Activated CD4-positive, CD25-positive, alpha-beta regulatory T cell treated with anti-CD3 and anti-CD28 coated beads, Interleukin-2, amount 50 U/mL, for 16 hours (primary cell): ENCODE data around the gene BAZ2B.

ENCODE experiments used
- DNase-seq: peaks from one replicate; pipeline ENCODE4 v3.0.0-alpha.2; 2020; ENCODE audit warnings: low read depth, low spot score

The BAZ2B gene

DNA sequence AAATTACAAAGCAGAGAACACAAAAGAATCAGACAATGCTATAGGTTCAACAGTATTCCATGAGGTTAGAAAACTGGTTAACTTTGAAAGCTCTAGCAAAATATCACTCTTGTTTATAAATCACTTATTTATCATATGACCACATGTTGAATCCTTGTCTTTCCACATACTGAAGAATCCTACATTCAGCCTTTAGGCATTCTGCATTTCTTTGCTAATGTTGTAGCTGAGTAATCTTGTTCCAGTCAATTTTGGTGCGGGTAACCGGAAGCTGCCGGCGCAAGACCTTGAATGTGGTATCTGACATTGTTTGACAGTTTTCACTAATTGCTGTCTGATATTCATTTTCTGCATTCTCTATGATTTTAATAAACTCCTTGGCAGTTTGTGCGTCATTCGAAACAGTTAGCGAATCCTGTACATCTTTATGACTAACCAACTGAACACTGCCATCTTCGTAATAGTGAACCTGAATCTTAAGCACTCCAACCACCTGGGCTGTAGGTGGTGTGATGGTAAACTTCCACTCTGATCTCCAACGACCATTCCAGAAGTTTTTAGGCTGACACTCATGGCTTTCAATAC lies 154.1 kb downstream of the BAZ2B start:
- DNase-seq, result no peak

DNA sequence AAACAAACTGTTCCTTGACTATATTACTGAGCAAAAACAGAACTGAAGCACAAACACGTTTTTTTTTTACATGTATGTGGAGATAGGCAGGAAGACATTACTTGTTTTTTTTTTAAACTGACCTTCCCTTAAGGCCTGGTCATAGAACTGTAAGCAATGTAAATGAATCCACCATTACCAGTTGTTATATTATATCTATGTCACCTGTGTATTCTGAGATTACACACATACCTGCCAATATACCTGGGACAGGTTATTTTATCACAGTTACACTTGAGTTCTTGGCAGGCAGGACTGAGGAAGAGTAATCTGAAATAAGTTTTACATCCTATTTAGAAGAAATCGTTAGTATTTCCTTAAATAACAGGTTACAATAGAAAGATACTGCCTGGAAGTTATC lies 155.3 kb downstream of the BAZ2B start:
- DNase-seq, result no peak

DNA sequence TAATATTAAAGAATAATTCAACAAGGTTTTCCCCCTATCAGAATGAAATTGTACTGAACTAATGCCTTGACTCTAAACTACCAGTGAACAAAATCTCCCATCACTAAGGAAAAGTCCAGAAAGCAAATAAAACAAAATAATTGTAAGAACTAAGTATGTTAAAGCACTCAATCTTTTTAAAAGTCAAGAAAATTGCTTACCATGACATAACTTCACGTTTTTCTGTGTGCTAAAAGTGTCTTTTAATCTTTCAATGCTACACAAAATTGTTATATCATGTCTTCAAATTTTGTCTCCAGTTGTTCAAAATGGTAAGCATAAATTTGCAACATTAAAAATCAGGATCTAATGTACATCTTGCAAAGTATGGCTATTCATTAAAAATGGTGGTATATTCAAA lies 156.1 kb downstream of the BAZ2B start:
- no peak for DNase-seq

DNA sequence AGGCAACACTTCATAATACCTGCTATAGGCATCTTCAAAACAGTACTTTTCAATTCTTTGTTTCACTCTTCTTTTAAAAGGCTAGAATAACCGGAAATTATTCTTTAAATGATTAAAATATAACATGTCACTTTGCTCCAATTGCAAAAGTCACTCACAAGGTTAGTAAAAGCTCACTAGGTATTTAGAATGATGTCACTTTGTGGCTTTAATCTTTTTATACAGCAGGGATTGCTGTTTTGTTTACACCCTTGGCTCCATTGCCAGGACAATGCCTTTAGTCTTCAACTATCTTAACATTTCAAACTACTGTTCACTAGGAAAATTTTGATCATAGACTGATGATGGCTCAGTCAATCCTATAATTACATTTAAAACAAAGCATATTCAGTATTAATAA lies 157.1 kb downstream of the BAZ2B start:
- no peak for DNase-seq

DNA sequence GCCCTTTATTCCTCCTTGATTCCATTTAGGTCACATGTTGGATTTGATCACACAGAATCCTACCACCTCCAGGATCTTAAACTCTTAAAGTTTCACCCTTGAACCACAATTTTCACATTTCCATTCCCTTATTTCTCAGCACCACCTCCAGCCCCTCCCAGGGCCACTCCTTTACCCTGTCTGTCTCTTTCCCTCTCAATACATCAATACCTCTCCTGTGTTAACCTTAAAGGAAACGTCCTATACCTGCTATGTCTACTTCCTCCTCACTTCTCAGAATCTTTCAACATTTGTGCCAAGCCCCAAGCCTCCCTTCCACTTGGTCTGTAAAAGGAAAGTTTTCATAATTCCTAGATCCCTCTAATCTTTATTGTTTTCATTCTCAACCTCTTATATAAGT lies 158.8 kb downstream of the BAZ2B start:
- no peak for DNase-seq

DNA sequence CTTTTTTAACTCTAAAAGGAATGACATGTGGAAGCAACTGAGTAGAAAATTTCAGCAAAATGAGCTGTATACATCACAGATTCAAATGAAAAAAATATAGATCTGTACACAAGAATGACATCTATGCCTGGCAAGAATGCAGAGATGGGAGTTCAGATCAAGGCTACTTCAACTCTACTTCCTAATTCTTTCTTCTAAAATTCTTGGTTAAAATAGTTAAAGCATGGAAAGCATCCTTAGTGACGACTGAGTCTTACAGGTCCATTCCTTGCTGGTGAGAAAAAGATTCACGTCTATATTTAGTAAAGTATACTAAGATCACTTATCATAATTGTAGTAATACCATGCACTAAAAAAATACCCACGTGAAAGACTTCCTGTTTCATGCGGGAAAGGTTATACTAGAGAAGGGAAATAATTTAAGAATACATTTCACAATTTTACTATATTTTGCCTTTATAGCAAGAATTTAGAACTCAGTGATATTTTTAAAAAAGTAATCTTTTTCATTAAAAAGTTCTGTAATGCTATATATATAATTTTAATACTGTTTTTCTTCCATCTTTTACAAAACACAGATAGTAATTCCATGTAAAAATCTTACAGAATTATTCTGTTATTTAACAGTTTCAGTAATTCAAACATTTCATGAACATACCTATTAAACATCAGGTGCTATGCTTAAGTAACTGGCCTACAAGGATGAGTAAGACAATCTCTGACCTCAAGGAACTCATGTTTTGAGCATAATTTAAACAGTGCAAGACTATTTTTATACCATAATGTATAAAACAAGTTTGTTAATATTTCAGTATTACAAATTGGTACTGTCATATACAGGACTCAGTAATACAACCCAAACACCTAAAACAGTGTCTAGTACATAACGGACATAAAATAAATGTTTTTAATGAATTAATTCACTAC lies 159.6 kb downstream of the BAZ2B start:
- DNase-seq, result no peak

DNA sequence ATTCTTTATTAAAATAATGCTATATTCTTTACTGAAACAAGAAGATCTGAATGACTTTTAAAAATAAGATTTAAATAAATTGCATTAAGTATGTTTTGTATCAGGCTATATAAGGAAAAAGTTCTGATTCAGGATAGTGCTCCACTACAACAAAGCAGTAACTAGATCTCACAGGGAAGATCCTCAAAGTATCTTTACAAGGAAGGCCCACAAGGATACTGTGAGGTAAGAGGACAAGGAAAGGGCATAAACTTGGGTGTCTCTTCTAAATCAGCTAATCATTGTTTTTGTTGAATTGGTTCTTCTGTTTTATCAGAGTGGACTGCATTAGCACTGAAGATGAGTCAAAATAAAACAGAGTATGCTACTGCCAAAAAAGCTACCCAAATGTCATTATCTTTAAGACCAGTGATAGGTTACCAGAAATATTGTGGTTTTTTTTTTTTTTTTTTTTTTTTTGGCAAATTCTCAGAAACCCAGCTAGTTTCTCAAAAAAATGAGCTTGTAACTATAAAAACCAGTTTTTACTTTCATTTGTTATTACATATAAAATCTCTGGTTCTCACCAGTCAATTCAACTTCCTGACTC lies 160.9 kb downstream of the BAZ2B start:
- DNase-seq, result no peak

DNA sequence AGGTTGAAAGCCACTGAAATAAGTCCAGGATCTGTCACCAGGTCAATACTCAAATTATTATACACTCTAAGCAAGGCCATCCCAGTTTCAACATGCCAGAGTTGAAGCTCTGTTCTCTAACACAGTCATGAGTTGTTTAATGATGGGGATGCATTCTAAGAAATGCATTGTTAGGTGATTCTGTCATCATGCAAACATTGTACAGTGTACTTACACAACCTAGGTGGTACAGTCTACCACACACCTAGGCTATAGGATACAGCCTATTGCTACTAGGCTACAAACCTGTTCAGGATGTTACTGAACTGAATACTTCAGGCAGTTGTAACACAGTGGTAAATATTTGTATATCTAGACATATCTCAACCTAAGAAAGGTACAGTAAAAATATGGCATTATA lies 162.2 kb downstream of the BAZ2B start:
- no peak for DNase-seq

DNA sequence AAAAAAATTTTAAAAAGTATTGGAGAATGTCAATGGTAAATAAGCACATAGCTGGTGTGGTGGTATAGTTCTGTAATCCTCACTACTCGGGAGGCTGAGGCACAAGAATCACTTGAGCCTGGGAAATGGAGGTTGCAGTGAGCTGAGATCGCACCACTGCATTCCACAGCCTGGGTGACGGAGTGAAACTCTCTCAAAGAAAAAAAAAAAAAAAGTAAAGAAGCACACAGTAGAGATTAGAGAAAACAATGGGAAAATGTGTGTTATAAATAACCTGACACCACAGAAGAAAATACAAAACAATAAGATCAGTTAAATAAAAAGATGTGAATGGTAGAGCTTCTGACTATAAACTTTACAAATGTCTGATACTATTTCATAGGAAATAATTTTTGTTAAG lies 166.2 kb downstream of the BAZ2B start:
- DNase-seq, result no peak

DNA sequence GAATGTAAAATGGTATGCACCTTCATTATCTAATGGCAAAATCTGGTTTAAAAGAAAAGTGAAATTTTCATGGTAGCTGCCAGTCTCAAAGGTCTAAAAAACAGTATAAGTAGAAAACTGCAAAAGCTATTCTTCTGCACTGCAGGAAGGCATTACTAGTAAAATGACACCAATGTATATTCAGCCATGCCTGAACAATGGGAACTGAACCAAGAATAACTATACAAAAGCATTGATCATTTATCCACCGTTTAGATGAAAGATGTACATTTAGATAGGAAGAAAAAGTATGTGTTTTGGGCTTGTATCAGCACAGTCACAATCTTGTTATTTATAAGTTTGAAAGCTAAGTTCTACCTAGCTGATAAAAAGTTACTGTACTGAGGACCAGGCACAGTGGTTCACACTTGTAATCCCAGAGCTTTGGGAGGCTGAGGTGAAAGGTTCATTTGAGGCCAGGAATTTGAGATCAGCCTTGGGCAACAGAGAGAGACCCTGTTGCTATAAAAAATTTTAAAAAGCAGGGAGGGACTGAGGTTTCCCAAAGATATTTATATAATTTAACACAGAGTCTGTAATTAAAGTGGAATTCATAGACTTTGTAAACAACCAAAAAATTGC lies 166.7 kb downstream of the BAZ2B start:
- DNase-seq, result no peak

DNA sequence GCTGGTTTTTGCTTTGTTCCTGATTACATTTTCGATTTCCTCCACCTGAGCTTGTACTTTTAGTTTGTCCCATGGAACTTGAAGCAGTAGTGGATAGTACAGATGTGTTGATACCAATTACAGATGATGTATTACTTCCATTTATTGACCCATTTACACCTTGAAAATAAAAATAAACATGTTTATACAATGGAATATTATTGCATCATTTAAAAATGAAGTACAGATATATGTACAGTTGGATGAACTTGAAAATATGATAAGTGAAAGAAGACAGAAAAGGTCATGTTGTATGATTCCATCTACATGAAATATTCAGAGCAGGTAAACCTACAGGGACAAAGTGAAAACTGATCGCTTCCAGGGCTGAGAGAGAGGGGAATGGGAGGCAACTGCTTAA lies 169.5 kb downstream of the BAZ2B start:
- no peak for DNase-seq

DNA sequence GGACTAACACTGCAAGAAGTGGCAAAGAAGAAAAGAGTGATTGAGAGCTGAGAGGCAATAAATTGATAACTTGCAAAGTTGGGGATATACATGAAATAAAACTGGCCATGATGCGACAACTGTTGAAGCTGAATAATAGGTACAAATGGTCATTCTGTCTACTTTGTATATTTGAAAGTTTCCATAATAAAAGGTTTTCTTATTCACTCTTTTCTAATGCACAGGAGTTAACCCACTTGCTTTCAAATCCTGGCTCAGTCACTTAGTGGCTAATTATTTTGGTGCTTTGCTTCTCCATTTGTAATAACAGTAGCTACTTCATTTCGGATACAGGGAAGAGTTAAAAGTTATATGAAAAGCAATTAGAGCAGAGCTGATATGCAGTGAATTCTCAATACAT lies 170.1 kb downstream of the BAZ2B start:
- DNase-seq, result no peak

DNA sequence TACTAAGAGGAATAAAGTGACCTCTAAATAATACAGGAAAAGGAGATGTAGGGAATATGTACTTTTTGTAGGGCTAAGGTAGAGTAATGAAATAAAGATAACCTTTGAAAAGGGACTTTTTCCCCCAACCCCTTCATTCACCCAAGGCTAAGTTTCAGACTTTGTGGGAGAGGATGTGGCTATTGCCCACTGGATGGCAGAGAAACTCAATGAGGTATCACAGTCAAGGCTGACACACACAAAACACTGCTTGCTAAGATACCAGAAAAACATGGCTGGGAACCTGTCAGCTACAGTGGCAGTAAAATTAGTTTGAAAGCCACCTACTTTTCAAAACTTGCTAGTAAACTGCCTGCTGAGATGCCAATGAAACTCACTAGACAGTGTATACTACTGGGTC lies 171.0 kb downstream of the BAZ2B start:
- no peak for DNase-seq

DNA sequence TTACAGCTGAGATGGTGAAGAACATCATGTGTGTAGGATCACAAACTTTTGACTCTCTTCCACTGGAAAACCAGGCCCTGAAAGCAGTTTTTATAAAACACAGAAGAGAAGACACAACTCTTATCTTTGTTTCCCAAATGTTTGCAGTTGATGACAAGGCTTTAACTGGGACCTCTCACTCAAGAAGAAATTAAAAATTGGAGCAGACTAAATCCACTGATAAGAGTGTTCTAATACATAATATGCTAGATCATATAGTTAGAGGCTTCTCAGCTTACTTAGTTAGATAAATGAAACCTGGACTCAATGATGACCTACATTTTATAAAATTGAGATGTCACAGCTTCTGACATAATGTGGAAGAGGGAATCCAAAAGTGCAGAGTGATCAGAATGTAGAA lies 171.6 kb downstream of the BAZ2B start:
- DNase-seq, result no peak

DNA sequence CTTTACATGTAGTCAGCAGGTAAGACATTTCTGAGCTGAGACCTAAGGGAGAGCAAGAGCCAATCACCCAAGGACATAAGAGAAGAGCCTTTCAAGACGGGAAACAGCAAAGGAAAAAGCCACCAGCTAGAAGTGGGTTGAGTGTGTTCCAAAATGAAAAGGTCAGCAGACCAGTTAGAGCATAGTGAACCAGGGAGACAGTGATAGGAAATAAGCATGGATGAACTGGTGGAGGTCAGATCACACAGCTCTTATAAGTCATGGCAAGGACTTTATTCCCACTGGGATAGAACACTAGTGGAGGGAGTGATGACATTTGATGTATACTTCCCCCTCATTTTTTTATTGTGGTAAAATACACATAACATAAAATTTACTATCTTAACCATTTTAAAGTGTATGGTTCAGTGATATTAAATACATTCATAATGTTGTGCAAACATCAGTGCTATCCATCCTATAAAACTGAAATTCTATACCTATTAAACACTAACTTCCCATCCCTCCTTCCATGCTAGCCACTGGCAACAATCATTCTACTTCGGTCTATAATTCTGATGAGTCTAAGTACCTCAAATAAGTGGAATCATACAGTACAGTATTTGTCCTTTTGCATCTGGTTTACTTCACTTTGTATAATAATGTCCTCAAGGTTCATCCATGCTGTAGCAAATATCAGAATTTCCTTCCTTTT lies 174.0 kb downstream of the BAZ2B start:
- no peak for DNase-seq

DNA sequence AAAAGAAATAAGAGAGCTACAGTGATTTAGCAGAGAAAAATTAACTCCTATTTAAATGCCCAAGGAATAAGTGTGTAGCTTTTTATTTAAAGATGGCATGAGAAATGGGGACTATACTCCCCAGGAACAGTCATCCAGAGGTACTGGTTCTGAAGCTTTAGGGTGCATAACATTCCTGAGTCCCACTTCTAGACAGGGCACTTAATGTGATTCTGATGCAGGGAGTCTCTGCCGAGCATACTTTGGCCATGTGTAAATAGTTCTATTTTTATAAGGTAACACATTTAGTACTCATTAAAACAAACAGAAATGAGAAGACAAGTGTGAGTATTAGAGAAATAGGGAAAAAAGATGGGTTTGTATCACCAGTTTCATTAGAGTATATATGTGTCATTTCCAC lies 175.2 kb downstream of the BAZ2B start:
- DNase-seq, result no peak

DNA sequence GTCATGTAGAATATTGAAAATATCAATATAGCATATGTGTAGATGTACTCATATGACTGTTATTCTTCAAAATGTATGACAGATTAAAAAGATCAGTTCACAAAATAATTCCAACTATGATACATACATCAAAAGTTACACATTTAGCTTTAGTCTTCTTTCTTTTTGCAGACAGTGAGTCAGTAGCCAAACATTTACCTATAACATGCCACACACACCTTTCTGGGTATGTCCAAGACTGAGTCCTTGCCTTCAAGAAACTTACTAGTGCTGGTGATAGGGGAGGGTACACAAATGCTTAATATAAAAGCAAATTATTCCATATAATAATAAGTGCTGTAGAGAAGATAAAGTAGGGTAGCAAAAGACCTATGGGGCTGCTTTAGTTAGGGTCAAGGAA lies 176.9 kb downstream of the BAZ2B start:
- no peak for DNase-seq

DNA sequence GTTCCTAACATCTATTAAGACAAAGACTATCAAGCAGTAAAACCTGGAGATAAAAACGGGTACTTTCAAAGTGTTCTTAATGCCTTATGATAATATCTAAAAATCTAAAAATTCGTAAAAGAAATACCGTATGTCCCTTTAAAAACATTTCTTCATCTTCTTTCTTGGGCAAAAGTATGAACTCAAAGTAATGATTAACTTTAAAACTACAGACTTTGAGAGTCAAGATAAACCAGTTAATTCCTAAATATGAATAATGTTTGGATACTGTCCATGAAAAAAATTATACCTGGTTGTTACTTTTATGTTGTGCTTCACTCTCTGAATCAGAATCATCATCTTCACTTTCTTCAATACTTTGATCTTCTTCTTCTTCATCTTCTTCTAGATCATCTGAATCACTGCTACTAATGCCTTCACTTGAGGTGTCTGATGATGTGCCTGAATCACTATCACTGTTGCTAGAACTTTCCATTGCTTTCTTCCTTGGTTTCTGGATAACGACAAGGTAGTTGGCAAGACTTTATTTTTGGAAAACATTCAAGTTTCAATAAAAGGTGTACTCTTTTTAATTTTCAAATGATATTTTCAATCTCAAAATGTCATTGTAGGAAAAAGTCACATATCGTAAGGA lies 177.5 kb downstream of the BAZ2B start:
- DNase-seq, result no peak

DNA sequence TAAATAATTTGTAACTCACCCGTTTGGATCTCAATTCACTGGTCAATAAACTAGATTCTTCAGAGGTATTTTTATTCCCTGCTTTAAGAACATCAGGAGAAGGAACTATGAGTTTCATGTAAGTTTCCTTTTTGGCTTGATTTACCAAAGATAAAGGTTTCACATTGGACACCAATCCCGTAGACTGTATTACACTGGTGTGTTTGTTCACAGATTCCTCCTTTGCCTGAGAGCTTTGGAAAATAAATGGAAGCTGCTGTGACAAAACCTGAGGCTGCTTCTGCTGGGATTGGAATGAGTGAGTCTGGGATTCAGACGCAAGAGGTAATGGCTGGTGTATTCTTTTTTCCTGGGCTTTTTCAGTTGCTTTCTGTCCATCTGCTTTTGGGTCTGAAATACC lies 178.1 kb downstream of the BAZ2B start:
- no peak for DNase-seq

DNA sequence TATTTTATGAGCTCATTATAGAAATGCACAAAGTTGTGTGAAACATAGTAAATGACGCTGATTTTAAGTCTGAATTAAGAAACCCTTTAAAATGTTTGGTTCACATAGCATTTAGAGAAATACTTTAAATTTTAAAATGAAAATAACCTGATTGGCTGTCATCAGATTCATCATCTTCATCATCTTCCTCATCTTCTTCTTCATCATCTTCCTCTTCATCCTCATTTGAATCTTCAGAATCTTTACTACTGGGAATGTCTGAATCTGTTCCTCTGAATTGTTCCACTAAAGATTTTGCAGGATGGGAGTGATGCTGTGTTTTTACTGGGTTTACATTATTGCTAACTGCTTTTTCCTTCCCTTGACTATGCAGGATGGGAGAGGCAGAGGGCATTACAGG lies 183.7 kb downstream of the BAZ2B start:
- no peak for DNase-seq

DNA sequence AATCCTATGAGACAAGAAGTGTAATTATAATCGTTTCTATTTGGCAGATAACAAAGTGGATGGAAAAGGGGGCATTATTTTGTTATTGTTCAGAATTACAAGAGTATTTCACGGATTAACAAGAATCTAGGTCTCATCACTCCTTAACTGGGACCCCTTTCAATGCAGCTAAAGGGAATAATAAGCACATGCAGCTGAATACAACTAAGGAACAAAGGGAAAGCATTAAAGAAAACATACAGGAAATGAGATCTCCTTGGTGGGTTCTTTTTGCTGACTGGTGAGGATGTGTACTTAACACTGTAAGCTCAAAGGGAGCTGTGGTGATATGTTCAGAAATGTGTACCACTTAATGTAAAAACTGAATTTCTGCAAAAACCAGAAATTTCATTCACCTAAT lies 189.3 kb downstream of the BAZ2B start:
- no peak for DNase-seq

DNA sequence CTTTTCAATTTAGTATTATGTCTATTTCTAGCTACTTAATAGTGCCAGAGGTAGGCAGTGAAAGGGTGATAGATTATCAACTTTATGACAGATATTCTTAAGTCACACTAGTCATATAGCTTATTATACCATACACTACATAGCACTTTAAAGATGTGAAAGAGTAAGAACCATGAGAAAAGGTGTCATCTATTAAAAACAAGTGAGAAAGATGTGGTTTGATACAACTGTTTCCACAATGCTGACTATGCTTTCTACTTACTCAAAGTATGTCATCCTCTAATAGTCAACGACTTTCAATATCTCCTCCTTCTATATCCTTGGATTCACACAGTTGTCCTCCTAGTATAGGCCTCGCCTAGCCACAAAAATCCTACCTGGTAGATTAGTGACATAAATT lies 196.9 kb downstream of the BAZ2B start:
- DNase-seq, result no peak
